ENCODE measurements around the gene SWAP70. TPM values are rescaled to one million over a fixed set of nuclear protein-coding genes. Genes with fewer than 3 reads are reported as not detected.
"Not testable (repeated sequence)": the region's sequence is repeated elsewhere in the genome, so short reads cannot be mapped to it uniquely, and the experiment has no call there.

SWAP70 gene
- total RNA-seq, 1 donor from 2014 or later = 24.0 TPM

- Mint-ChIP-seq H3K36me3 (peaks cover 45% of the 10 kb centered on the region), H3K4me1 (peaks cover 32% of the 10 kb centered on the region)
Measured at GRCh38 chr11:9739123-9739900, 75.4 kb downstream of the SWAP70 start.

GRCh38 chr11:9740202-9740883, 76.5 kb downstream of the SWAP70 start:
- DNase-seq (ENCODE audit: low spot score in 2 of 2, unreplicated experiment in 2 of 2) = no peak
- H3K36me3 Mint-ChIP-seq = peaks cover 40% of the 10 kb centered on the region
- H3K27ac Mint-ChIP-seq = peak overlapping the region; percentile 97
- H3K27me3 Mint-ChIP-seq (ENCODE audit: low read depth) = no peaks in the 10 kb centered on the region
- H3K4me1 Mint-ChIP-seq = peaks cover 37% of the 10 kb centered on the region
- H3K4me3 Mint-ChIP-seq = no peak overlapping the region
- TF ChIP-seq CTCF (IDR thresholded peaks at IDR 0.05; ENCODE audit: unreplicated experiment) = no peak
- peaks cover 16% of the 10 kb centered on the region for H3K9me3 Mint-ChIP-seq

More at GRCh38 chr11:9739123-9739900, 75.4 kb downstream of the SWAP70 start:
- peak overlapping the region; percentile 97 for H3K27ac Mint-ChIP-seq
- no peaks in the 10 kb centered on the region for H3K27me3 Mint-ChIP-seq (ENCODE audit: low read depth)
- TF ChIP-seq CTCF (IDR thresholded peaks at IDR 0.05; ENCODE audit: unreplicated experiment) = no peak
- H3K9me3 Mint-ChIP-seq = peaks cover 18% of the 10 kb centered on the region
- no peak overlapping the region for H3K4me3 Mint-ChIP-seq
- DNase-seq (ENCODE audit: low spot score in 2 of 2, unreplicated experiment in 2 of 2) = no peak

GRCh38 chr11:9741260-9741659, 77.4 kb downstream of the SWAP70 start:
- H3K27me3 Mint-ChIP-seq (ENCODE audit: low read depth) = no peaks in the 10 kb centered on the region
- no peak overlapping the region for H3K4me3 Mint-ChIP-seq
- H3K9me3 Mint-ChIP-seq = peaks cover 7% of the 10 kb centered on the region
- peak overlapping the region; percentile 92 for H3K27ac Mint-ChIP-seq
- no peak for DNase-seq (ENCODE audit: low spot score in 2 of 2, unreplicated experiment in 2 of 2)
- H3K4me1 Mint-ChIP-seq = peaks cover 38% of the 10 kb centered on the region
- peaks cover 30% of the 10 kb centered on the region for H3K36me3 Mint-ChIP-seq
- no peak for TF ChIP-seq CTCF (IDR thresholded peaks at IDR 0.05; ENCODE audit: unreplicated experiment)

DNA sequence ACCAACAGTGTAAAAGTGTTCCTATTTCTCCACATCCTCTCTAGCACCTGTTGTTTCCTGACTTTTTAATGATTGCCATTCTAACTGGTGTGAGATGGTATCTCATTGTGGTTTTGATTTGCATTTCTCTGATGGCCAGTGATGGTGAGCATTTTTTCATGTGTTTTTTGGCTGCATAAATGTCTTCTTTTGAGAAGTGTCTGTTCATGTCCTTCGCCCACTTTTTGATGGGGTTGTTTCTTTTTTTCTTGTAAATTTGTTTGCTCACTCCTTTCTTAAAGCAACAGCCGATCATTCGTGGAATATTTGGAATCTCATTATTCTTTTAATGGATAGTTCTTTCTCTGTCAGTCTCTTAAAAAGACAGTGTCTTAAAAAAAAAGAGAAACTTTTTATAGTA, 79.6 kb downstream of the SWAP70 start:
- H3K4me1 Mint-ChIP-seq = peaks cover 35% of the 10 kb centered on the region
- DNase-seq (ENCODE audit: low spot score in 2 of 2, unreplicated experiment in 2 of 2); H3K4me3 Mint-ChIP-seq; H3K9me3 Mint-ChIP-seq; H3K27me3 Mint-ChIP-seq (ENCODE audit: low read depth); H3K27ac Mint-ChIP-seq: not testable (repeated sequence)
- peaks cover 18% of the 10 kb centered on the region for H3K36me3 Mint-ChIP-seq

GRCh38 chr11:9745411-9746211, 81.7 kb downstream of the SWAP70 start:
- peaks cover 18% of the 10 kb centered on the region for H3K36me3 Mint-ChIP-seq
- peaks cover 15% of the 10 kb centered on the region for H3K4me1 Mint-ChIP-seq
- H3K4me3 Mint-ChIP-seq = no peak overlapping the region
- no peaks in the 10 kb centered on the region for H3K27me3 Mint-ChIP-seq (ENCODE audit: low read depth)
- no peak for DNase-seq (ENCODE audit: low spot score in 2 of 2, unreplicated experiment in 2 of 2)
- H3K9me3 Mint-ChIP-seq = no peaks in the 10 kb centered on the region
- TF ChIP-seq CTCF (IDR thresholded peaks at IDR 0.05; ENCODE audit: unreplicated experiment) = no peak
- H3K27ac Mint-ChIP-seq = peak overlapping the region; percentile 47

All from mesothelial cell of epicardium (in vitro differentiated cells).